ENCODE data around the gene PTPRD.
"Not testable (repeated sequence)": the region's sequence is repeated elsewhere in the genome, so short reads cannot be mapped to it uniquely, and the experiment has no call there.

The PTPRD gene

DNA sequence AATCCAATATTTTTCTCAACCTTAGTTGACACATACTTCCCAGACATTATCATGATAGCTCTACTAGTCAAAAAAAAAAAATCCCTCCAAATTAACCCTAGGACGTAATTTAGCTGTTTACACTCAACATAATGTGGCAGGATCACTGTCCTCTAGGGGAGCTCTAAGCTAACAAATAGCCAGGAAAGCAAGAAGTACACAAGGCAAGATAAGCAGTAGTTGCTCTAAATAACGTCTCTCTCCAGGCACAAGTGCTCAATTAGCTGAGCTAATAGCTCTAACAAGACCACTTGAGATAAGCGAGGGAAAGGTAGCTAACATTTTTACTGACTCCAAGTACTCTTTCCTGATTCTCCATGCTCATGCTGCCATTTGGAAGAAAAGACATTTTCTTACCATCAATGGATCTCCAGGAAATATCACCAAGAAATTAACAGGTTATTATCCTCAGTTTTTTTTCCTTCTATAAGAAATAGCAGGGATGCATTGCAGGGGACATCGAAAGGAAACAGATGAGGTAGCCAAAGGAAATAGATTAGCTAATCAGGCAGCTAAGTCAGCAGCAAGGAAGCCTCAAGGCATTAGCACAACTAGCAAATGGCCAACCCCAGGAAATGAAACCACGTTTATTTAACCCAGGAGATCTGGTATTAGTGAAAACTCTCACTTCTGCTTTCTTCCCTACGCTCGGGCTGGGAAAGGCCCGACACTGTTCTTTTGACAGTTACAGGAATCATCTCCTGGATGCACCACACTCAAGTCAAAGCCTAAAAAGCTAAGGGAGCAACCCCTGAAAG lies 614.1 kb downstream of the PTPRD start:
- in situ Hi-C loops (cut with MboI; ENCODE audit: low sequenced_read_pairs), result no loop called here

DNA sequence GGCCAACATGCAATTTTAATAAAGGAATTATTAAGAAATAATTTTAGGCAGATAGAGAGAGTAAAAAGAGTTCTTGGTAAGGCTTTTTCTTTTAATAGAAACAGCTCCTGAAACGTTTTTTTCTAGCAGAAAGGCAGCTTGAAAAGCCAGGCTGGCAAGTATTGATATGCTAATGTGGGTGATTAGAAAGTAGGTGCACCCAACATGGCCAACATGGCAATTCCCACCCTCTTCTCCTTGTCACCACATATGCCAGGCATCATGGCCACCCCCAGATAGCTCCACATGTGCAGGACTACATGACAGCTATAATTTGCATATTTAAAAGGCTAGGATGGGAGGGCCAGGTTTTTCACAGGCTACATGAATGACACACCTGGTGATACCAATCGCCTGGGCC lies 615.2 kb downstream of the PTPRD start:
- in situ Hi-C loops (cut with MboI; ENCODE audit: low sequenced_read_pairs), result no loop called here

DNA sequence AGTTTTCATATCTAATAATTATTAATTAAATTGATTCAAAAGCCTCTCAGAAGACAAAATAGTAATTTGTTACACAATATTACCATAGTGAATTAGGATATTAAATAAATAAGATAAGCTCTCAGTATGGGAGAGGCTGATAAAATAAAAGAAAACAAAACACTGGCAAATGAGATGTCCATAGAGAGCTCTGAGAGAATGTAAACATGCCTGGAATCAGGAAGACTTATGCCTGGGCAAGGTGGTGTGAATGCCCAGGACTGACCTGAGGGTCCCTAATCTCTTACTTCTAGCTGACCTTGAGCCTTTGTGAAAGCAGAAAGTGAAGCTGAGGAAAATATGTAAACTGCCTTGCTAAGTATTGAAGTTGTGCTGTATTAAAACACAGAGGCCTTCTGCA lies 616.5 kb downstream of the PTPRD start:
- in situ Hi-C loops (cut with MboI; ENCODE audit: low sequenced_read_pairs), result no loop called here

DNA sequence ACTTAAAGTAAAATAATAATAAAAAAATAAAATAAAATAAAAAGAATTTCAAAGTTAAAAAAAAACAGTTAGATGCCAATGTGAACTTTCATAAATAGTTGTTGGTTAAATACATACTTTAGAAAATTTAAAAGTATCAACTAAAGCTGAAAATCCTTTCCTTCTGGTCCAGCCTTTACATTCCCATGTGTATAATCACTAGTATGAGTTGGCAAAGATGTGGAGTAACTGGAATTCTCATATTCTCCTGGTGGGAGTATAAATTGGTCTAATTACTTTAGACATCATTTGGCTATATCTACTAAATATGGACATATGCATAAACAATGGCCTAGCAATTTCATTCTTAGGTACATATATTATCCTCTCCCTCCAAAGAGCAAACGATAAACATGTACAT lies 619.9 kb downstream of the PTPRD start:
- in situ Hi-C loops (cut with MboI; ENCODE audit: low sequenced_read_pairs), result no loop called here

DNA sequence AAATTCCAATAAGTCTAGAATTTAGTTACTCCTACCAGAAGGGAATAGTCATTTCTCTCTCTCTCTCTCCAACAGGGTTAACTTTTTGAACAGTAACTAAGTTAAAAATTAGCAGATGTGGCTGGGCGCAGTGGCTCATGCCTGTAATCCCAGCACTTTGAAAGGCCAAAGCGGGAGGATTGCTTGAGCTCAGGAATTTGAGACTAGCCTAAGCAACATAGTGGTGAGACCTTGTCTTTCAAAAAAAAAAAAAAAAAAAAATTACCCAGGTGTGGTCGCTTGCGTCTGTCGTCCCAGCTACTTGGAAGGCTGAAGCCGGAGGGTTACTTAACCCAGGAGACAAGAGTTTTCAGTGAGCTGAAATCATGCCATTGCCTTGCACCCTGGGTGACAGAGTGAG lies 639.7 kb downstream of the PTPRD start:
- in situ Hi-C loops (cut with MboI; ENCODE audit: low sequenced_read_pairs), result no loop called here

DNA sequence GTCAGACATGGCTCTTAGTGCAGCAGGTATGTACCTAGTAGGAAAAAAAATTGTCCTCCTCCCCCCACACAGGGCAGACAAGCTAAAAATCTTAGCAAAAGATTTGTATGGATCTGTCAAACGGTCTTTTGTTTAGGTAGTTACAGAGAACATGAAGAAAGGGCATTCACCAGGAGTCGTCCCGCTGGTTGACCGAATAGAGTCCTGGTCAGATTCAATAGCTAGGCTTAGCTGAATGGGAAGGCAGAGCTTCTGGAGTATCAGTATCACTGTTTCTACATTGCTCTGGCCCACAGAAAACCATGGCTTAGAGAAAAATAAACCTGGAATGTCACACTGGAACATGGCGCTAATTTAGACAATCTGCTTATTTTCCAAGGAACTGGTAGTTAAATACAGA lies 642.3 kb downstream of the PTPRD start:
- in situ Hi-C loops (cut with MboI; ENCODE audit: low sequenced_read_pairs), result no loop called here

DNA sequence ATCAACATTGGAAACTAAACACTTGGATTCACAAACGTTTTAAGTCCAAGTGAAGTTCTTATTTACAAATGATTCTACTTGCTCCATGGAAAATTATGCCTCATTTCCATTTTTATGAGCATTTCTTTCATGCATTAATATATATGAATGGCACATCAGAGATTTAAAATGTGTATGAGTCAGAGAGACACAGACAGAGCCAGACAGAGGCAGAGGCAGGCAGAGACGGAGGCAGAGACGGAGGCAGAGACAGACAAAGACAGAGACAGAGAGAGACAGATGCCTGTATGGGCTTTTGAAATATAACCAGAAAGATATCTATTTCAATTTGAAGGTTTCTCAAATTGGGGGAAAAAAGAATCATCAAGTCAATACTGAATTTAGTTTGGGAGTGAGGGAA lies 649.0 kb downstream of the PTPRD start:
- in situ Hi-C loops (cut with MboI; ENCODE audit: low sequenced_read_pairs), result no loop called here

DNA sequence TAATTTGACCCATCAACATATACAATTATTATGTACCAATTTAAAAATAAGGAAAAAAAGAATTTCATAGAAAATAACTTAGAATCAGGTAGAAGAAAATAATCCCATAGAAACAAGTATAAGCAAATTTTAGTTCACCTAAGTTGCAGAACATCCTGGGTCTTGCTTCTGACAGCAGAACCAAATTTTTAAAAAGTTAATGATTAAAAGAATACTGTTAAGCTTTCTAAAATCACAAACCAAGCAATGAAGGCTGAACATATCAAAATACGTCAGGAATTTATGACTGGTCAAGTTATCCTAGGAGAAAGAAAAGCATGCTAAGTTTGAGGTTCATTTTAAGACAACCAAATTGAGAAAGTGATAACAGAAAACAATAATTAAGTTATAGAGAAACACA lies 650.9 kb downstream of the PTPRD start:
- in situ Hi-C loops (cut with MboI; ENCODE audit: low sequenced_read_pairs), result no loop called here

DNA sequence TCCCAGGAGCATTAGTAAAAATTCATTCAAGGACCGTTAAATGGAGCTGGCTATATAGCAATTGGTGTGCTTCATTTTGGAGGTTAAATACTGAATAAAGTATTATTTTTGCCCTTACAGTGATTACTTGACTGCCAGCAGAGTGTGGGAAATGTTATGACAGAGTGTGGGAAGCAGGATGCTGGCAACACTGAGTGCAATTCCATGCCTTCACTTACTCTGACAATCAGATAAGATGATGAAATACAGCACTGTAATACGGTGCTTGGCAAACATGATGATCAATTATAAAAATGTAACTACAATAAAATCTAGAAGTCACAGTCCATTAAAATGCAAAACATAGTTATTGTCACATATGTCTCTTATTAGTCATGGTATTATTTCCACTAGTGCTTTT lies 651.3 kb downstream of the PTPRD start:
- in situ Hi-C loops (cut with MboI; ENCODE audit: low sequenced_read_pairs), result no loop called here

DNA sequence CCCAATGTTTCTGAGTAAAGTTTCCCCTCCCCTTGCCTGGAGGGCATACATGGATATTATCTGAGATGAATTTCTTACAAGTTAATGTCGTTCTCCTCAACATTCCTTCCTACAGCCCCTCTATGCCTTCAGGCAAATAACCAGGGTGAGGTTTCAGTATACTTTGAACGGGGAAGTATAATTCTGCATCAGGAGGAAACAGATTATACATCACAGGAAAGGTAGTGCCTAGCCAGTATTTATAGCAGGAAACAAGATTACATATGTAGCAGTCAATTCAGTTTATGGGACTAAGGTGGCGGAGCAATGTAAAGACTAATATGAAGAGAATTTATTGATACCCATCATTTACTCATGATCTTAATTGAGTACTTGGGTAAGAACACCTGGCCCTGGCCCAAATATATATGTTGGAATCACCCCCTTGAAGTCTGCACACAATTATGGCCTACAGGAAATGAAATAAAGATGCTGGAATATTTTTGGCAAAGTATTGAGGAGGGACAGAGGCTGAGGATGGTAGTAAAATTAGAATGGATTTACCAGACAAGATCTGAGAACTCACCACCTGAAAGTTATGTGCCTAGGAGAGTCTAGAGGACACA lies 661.1 kb downstream of the PTPRD start:
- in situ Hi-C loops (cut with MboI; ENCODE audit: low sequenced_read_pairs), result no loop called here

DNA sequence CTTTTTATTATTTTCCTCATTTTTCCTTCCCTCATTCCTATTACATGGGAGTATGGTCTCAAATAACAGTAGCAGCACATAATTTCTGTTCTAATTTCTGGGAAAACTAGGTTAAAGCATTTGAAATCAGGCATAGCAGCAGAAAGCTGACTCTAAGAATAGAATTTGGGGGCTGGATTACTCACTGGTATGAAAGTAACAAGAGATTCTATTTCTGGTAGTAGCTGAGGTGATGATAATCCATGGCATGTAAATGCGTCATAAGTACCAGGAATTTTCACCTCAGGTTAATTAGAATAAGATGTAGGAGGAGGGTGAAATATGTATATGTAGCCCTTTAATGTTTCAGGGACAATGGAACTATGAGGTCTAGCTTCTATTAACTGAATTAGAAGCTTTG lies 662.0 kb downstream of the PTPRD start:
- in situ Hi-C loops (cut with MboI; ENCODE audit: low sequenced_read_pairs), result no loop called here

DNA sequence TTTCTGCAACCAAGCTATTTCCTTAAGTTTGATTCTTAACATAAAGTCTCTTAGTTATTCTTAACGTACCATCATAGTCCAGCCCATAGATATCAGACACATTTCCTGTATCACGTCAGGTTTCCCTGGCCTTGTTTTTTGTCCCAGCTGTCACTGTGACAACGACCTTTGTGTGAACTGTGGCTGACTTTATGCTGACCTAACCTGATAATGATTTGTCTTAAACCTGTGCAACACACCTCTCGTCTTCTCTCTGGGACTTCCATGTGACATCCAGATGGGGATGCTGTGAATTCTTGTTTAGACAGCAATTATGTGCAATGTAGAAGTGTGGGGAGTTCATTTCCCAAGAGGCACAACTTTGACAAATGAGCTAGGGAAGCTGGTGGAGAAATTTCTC lies 662.8 kb downstream of the PTPRD start:
- in situ Hi-C loops (cut with MboI; ENCODE audit: low sequenced_read_pairs), result no loop called here

DNA sequence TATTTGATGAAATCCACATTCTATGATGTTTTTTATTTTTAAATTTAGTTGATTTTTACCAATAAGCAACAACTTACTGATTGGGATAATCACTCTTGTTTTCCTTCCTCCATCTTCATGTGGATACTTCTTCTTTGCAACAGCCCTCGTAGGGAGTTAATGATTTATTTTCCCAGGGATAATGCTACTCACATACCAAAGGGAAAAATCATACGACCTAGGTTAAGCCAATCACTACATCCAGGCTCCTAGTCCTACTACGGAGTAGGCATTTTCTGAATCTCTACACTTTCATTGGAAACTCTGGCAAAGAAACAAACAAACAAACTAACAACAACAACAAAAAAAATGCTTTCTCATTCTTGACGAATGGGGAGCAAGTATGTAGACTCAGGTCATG lies 663.4 kb downstream of the PTPRD start:
- in situ Hi-C loops (cut with MboI; ENCODE audit: low sequenced_read_pairs), result no loop called here

DNA sequence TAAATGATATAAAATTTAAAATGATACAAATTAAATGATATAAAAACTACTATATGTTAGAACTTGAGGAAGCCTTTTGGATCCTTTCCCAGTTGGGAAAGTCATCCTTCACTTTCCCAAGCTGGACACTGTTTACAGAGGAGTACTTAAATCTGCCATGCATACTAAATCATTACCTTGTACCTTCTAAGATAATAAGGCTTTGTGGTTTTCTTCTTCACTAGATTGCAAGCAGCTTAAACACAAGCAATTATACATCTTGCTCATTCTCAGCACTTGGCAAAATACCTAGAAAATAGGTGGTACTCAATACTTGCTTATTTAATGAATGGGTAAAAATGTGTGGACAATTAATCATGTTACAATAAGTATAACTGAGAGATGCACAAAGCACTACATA lies 666.8 kb downstream of the PTPRD start:
- in situ Hi-C loops (cut with MboI; ENCODE audit: low sequenced_read_pairs), result no loop called here

DNA sequence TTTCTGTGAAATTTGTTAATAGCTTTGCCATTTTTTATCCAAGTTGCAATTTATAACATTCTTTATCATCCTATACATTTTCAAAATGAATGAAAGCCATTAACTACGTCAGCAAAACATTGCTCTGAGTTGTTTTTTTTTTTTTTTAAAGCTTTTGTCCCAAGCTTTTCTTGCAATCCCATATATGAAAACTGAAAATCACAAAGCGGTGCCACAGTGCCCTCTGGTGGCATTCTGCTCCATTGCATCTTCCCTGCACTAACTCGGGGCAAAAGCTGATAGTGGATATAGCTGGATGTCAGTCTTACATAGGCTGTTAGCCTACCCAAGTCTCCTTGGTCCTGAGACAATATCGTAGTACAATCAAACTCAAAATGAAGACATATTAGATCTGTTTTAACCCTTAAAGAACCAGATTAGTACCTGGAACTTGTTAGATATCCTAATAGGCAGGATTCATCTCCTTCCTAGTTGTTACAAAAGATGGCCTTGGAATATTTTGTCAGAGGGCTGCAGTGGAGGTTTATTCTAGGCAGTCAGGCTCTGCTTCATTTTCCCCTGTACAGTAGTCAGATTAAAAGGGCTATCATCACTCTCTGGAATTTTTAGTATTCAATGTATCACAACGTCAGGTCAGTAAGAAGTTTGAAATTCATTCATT lies 669.9 kb downstream of the PTPRD start:
- in situ Hi-C loops (cut with MboI; ENCODE audit: low sequenced_read_pairs), result no loop called here

DNA sequence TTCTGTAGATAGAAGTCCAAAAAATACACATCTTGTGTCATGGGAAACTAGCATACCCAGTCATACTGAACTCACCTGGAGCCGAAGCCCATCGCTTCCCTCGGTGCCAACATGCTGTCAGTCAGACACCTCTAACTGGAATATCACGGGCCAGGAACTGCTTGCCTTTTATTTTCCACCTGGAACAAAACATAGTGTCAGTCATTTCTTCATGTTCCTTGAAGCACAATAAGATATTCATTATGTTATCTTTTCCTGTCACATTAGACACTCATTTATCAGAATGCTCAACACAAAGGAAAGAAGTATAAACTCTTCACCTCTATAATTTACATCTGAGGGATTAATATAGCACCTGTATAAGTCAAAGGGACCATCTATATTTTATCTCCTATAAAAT lies 674.4 kb downstream of the PTPRD start:
- in situ Hi-C loops (cut with MboI; ENCODE audit: low sequenced_read_pairs), result no loop called here

DNA sequence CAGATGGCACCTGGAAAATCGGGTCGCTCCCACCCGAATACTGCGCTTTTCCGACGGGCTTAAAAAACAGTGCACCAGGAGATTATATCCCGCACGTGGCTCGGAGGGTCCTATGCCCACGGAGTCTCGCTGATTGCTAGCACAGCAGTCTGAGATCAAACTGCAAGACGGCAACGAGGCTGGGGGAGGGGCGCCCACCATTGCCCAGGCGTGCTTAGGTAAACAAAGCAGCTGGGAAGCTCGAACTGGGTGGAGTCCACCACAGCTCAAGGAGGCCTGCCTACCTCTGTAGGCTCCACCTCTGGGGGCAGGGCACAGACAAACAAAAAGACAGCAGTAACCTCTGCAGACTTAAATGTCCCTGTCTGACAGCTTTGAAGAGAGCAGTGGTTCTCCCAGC lies 681.3 kb downstream of the PTPRD start:
- in situ Hi-C loops (cut with MboI; ENCODE audit: low sequenced_read_pairs), result not testable (repeated sequence)

DNA sequence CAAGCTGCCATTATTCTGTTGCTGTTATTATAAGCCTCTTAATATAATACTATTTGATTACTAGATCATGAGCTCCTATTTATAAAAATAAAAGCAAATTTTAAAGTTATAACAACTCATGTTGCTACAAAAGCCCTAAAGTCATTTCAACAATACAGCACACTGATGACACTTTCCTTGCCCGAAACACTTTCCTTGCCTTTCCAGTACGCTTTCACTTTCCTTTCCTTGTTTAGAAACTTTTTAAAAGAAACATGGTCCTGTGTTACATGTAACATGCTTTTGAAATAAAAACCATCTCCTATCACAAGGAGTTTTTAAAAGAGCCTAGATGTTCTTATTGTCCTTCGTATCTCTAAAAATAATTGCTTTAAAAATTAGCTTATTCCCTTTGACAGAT lies 688.4 kb downstream of the PTPRD start:
- in situ Hi-C loops (cut with MboI; ENCODE audit: low sequenced_read_pairs), result no loop called here

DNA sequence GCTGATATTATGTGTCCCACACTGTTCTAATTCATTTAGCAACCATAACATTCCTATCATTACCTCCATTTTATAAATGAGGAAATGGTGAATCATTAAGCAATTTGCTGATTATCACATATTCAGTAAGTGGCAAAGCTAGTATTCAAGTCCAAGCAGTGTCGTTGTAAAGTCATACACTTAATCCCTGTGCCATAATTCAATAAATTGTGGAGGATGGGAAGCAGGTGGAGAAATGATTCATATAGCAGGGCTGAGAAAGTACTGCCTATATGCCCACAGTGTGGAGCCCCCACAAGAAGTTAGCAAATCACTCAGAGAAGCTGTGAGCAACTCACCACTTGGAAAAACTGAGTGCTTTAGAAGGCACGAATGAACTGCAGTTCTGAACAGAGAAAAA lies 691.0 kb downstream of the PTPRD start:
- in situ Hi-C loops (cut with MboI; ENCODE audit: low sequenced_read_pairs), result no loop called here

DNA sequence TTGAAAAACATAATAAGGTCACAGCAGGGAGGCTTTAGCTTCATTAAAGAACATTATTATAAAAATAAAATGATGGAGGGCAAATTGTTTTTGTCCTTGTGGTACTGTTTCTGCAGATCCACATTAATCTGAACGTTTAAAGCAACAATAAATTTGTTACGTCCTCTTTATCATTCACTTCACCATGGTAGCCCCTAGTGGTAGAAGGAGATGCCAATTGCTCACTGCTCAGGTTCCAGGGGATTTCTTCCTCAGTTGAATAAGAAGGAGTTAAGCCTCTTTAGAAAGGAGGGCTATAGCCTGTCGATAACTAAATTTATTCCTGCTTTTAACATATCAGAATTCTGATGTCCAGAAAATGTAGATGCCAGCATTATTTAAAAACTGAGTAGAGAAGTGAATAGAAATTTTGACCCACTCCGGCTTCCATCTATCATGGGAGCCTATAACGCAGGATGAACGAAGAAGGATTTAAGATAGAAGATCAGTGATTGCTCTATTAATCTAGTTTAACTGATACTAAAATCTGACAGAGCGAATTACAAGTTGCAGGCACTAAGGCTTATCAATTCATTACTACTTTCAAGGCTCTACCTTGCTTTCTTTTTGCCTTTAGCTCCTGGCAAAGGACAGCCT lies 692.3 kb downstream of the PTPRD start:
- in situ Hi-C loops (cut with MboI; ENCODE audit: low sequenced_read_pairs), result no loop called here

DNA sequence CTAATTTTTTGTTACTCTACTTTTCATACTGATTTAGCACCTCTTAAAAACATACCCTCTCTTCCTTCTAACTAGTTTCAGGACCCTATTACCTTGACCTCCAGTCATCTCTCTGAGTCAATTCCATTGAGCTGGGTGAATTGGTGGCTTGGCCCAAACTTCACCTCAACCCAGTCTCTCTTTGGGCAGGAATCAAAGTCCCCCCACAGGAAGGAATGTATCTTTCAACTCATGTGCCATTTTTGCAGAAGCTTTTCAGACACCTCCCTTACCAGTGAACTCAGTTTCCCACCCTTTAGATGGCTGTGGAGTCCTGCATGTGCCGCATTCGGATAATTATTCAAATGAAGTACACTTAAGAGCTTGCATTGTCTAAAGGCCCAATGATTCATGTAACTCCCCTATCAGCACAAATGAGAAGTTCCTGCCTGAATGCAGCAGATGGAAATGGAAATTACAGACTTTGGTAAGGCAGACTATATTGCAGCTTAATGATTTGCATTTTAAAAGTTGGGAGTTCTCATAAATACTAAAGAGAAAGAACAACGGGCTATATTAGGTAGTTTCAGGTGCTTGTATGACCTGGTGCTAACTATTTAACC lies 693.5 kb downstream of the PTPRD start:
- in situ Hi-C loops (cut with MboI; ENCODE audit: low sequenced_read_pairs), result no loop called here
